Natural killer cell (primary cell): Measurements from ENCODE around the gene VANGL1. TPM values are rescaled to one million over a fixed set of nuclear protein-coding genes. Genes with fewer than 3 reads are reported as not detected.

ENCODE experiments used
- ATAC-seq, 3 donors: fragments of 150-1000 bp in 2 of 3; fragments of 200-7000 bp in 1 of 3; cut with Tn5 transposase; 1 replicate in 1 of 3; 2 replicates in 2 of 3; pipeline ENCODE4 v1.10.0; 2021; ENCODE audit warnings: mild to moderate bottlenecking in 2 of 3, moderate library complexity in 2 of 3
- DNase-seq, 2 donors: peaks; one replicate each; pipeline versions ENCODE4 v3.0.0 to v3.0.0-alpha.2; 2013 to 2021; ENCODE audit warnings: mixed read lengths in 1 of 2
- H3K27ac ChIP-seq: one replicate; pipeline ENCODE4 v1.5.1; 2013; ENCODE audit warnings: mild to moderate bottlenecking, low read length
- H3K27me3 ChIP-seq: one replicate; pipeline ENCODE4 v1.6.1; 2013; ENCODE audit warnings: low read length; ENCODE audit not compliant: control insufficient read depth, insufficient read depth
- H3K36me3 ChIP-seq: one replicate; pipeline ENCODE4 v1.6.1; 2013; ENCODE audit warnings: low read length; ENCODE audit not compliant: control insufficient read depth, insufficient read depth
- H3K4me1 ChIP-seq: one replicate; pipeline ENCODE4 v1.6.1; 2013; ENCODE audit warnings: low read length; ENCODE audit not compliant: control insufficient read depth, insufficient read depth
- H3K4me3 ChIP-seq: one replicate; pipeline ENCODE4 v1.5.1; 2013; ENCODE audit warnings: low read length
- H3K9me3 ChIP-seq: one replicate; pipeline ENCODE4 v1.6.1; 2013; ENCODE audit warnings: low read length; ENCODE audit not compliant: control insufficient read depth, insufficient read depth
- H3K27ac Mint-ChIP-seq, 2 donors: one replicate each; pipeline ENCODE4 v1.8.0; 2022; ENCODE audit warnings: mild to moderate bottlenecking in 2 of 2, mixed read lengths in 2 of 2, moderate library complexity in 1 of 2
- H3K27me3 Mint-ChIP-seq, 2 donors: one replicate each; pipeline ENCODE4 v1.8.0; 2022; ENCODE audit warnings: low read depth in 2 of 2, mixed read lengths in 2 of 2
- H3K36me3 Mint-ChIP-seq: one replicate; pipeline ENCODE4 v1.8.0; 2022; ENCODE audit warnings: mixed read lengths
- H3K4me1 Mint-ChIP-seq, 2 donors: one replicate each; pipeline ENCODE4 v1.8.0; 2022; ENCODE audit warnings: mixed read lengths in 2 of 2
- H3K4me3 Mint-ChIP-seq: one replicate; pipeline ENCODE4 v1.8.0; 2022; ENCODE audit warnings: mild to moderate bottlenecking, moderate library complexity, mixed read lengths
- H3K9me3 Mint-ChIP-seq, 2 donors: one replicate each; pipeline ENCODE4 v1.8.0; 2022; ENCODE audit warnings: mixed read lengths in 2 of 2
- CTCF ChIP-seq: fragments of 200-600 bp; IDR thresholded peaks from one replicate; pipeline ENCODE4 v1.8.0; 2022; ENCODE audit warnings: antibody characterized with exemption
- WGBS: methylation state at CpG from one replicate; pipeline ENCODE4 v1.1.7; 2013; ENCODE audit warnings: missing lambda C conversion rate; ENCODE audit not compliant: insufficient coverage; 5-methylcytosine and 5-hydroxymethylcytosine counted together
- intact Hi-C: fragments of 100-400 bp; cut with micrococcal nuclease; formaldehyde crosslinking; loops from one replicate; pipeline ENCODE4 v1.14.2; 2022
- total RNA-seq, 4 donors: library from RNA; stranded (reverse); fragments of 120-200 nt in 1 of 4; gene quantifications; one replicate each; pipeline versions ENCODE4 v1.2.3 to v1.2.4, GENCODE V29; 2013 to 2022

VANGL1 gene
- total RNA-seq, 3 donors from 2014 or later (not counting 1 experiment from before 2014, with no cell fraction given), result 6.4 to 14.8 (median 10.3) TPM

- no peaks in the 10 kb centered on the region for H3K36me3 ChIP-seq
- Mint-ChIP-seq H3K27ac (peak overlapping the region; percentile 62 to 69), H3K36me3 (no peaks in the 10 kb centered on the region), H3K4me3 (peak overlapping the region; percentile 78), H3K4me1 (peaks cover 51 to 57% of the 10 kb centered on the region in 2 donors), H3K27me3 (no peaks in the 10 kb centered on the region), H3K9me3 (no peaks in the 10 kb centered on the region)
- ATAC-seq (peak; percentile 48 to 77 (median 70)), DNase-seq (no peak)
- TF ChIP-seq CTCF, result no peak
- 28% methylated on average over 13 of the region's 14 CpGs for WGBS
- H3K9me3 ChIP-seq, result no peaks in the 10 kb centered on the region
- H3K27ac ChIP-seq, result no peak overlapping the region
- H3K4me3 ChIP-seq, result no peak overlapping the region
- H3K4me1 ChIP-seq, result peaks cover 18% of the 10 kb centered on the region
- intact Hi-C loops, result no loop called here
- no peaks in the 10 kb centered on the region for H3K27me3 ChIP-seq
Observed at GRCh38 chr1:115670476-115671175, 28.9 kb downstream of the VANGL1 start.

- TF ChIP-seq CTCF, result no peak
- H3K9me3 Mint-ChIP-seq, result no peaks in the 10 kb centered on the region
- H3K4me3 ChIP-seq, result no peak overlapping the region
- H3K4me1 Mint-ChIP-seq, result peaks cover 58 to 64% of the 10 kb centered on the region in 2 donors
- H3K36me3 Mint-ChIP-seq, result no peaks in the 10 kb centered on the region
- no peaks in the 10 kb centered on the region for H3K27me3 ChIP-seq
- H3K4me3 Mint-ChIP-seq, result peak overlapping the region; percentile 78
- ATAC-seq (peak in 2 of 3 donors; percentile 28 to 57), DNase-seq (no peak)
- no peak overlapping the region for H3K27ac ChIP-seq
- peaks cover 18% of the 10 kb centered on the region for H3K4me1 ChIP-seq
- no peaks in the 10 kb centered on the region for H3K27me3 Mint-ChIP-seq
- peak overlapping the region; percentile 62 to 69 for H3K27ac Mint-ChIP-seq
- intact Hi-C loops, result no loop called here
- no peaks in the 10 kb centered on the region for H3K36me3 ChIP-seq
- H3K9me3 ChIP-seq, result no peaks in the 10 kb centered on the region
- 66% methylated on average over 19 of the region's 19 CpGs for WGBS
Observed at GRCh38 chr1:115671176-115671934, 29.6 kb downstream of the VANGL1 start.

DNA sequence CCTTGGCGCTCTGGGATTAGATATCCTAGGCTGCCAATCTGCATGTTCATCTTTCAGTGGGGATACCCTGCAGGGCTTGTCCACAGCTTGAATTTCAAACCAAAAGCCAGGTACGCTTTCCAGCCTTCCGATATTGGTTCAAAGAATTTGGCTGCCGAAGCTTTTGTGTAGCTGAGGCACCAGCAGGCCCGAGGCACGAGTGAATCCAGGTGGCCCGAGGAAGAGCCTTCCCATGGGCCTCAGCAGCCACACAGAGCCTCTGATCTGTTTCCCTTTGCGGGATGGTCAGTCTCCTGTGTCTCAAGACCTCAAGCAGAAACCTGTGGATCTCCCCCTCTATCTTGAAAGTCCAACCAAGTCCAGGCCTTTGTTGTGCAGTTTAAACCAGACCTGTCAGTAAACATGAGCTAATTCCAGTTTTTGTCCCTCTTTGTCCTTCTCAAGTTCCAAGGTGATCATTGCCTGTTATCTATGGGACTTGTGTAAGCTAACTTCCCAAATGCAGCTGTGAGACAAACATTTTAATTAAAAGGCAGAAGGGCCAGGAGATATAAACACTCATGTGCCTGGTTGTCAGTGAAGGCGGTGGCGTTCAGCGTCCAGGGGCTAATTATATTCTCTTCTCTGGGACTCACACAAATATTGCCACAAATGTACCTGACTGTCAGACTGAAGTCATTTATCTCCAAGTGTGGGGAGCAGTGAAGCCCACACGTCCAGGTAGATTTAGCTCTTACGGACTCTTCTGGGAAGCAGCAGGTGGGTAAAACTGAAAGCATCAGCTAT, 30.6 kb downstream of the VANGL1 start:
- peaks cover 61 to 74% of the 10 kb centered on the region in 2 donors for H3K4me1 Mint-ChIP-seq
- peak overlapping the region; percentile 40 for H3K4me3 Mint-ChIP-seq
- no peaks in the 10 kb centered on the region for H3K9me3 Mint-ChIP-seq
- H3K4me1 ChIP-seq, result peaks cover 22% of the 10 kb centered on the region
- H3K27ac ChIP-seq, result no peak overlapping the region
- no peaks in the 10 kb centered on the region for H3K36me3 Mint-ChIP-seq
- H3K36me3 ChIP-seq, result no peaks in the 10 kb centered on the region
- TF ChIP-seq CTCF, result no peak
- no peaks in the 10 kb centered on the region for H3K27me3 ChIP-seq
- DNase-seq (no peak), ATAC-seq (no peak)
- H3K4me3 ChIP-seq, result no peak overlapping the region
- peak overlapping the region; percentile 23 to 52 for H3K27ac Mint-ChIP-seq
- intact Hi-C loops, result no loop called here
- H3K27me3 Mint-ChIP-seq, result no peaks in the 10 kb centered on the region
- H3K9me3 ChIP-seq, result no peaks in the 10 kb centered on the region
- WGBS, result 97% methylated on average over 13 of the region's 13 CpGs
